GM12878 (cell line): ENCODE measurements around the gene XRCC4.

Experiments used
- CTCF ChIP-seq, 3 experiments: IDR thresholded peaks in 2 of 3; conservative IDR thresholded peaks in 1 of 3; 2 replicates each; pipeline ENCODE4 v1.5.1; 2011; ENCODE audit warnings: low read depth in 3 of 3, low read length in 3 of 3, mild to moderate bottlenecking in 3 of 3, control low read depth in 2 of 3, moderate library complexity in 2 of 3, inconsistent platforms in 1 of 3, mixed read lengths in 1 of 3; ENCODE audit not compliant: control insufficient read depth in 2 of 3, insufficient read depth in 1 of 3; ENCODE audit errors: extremely low read depth in 1 of 3
- EGR1 ChIP-seq, 2 experiments: IDR thresholded peaks; 1 replicate in 1 of 2; 2 replicates in 1 of 2; pipeline ENCODE4 v1.6.1; 2011 to 2012; ENCODE audit warnings: low read depth in 2 of 2, low read length in 2 of 2, borderline replicate concordance in 1 of 2, mild to moderate bottlenecking in 1 of 2, moderate library complexity in 1 of 2
- EZH2 ChIP-seq: IDR thresholded peaks from 2 replicates; pipeline ENCODE4 v1.6.1; 2012; ENCODE audit warnings: low read depth, mild to moderate bottlenecking, control low read depth, inconsistent platforms, low read length, borderline replicate concordance; ENCODE audit not compliant: control insufficient read depth
- FOXM1 ChIP-seq: IDR thresholded peaks from 2 replicates; pipeline ENCODE4 v1.6.1; 2012; ENCODE audit warnings: low read depth, mild to moderate bottlenecking, inconsistent platforms, low read length, moderate library complexity
- JUND ChIP-seq: IDR thresholded peaks from 2 replicates; pipeline ENCODE4 v1.6.1; 2012; ENCODE audit warnings: low read depth, mild to moderate bottlenecking, low read length, improper control_type of control experiment, moderate library complexity
- PAX8 ChIP-seq: fragments of 450-650 bp; IDR thresholded peaks from 2 replicates; pipeline ENCODE4 v1.6.1; 2017; ENCODE audit warnings: mild to moderate bottlenecking, moderate library complexity
- POLR2A ChIP-seq: IDR thresholded peaks from 2 replicates; pipeline ENCODE4 v1.6.1; 2011; ENCODE audit warnings: low read depth, mild to moderate bottlenecking, low read length
- RFX5 ChIP-seq: IDR thresholded peaks from 2 replicates; pipeline ENCODE4 v1.6.1; 2011; ENCODE audit warnings: low read depth, low read length, improper control_type of control experiment
- SRF ChIP-seq, 2 experiments: IDR thresholded peaks; 2 replicates each; pipeline ENCODE4 v1.6.1; 2011; ENCODE audit warnings: low read depth in 2 of 2, low read length in 2 of 2, mild to moderate bottlenecking in 1 of 2, moderate library complexity in 1 of 2
- TF ChIP-seq, protein P1 (sequence below): IDR thresholded peaks from 2 replicates; pipeline ENCODE4 v1.6.1; 2011; ENCODE audit warnings: low read depth, mild to moderate bottlenecking, low read length, moderate library complexity, borderline replicate concordance; ENCODE audit errors: extremely low read depth
- TF ChIP-seq, protein P2 (sequence below): IDR thresholded peaks from 2 replicates; pipeline ENCODE4 v1.6.1; 2012; ENCODE audit warnings: low read depth, low read length, improper control_type of control experiment

DNA sequence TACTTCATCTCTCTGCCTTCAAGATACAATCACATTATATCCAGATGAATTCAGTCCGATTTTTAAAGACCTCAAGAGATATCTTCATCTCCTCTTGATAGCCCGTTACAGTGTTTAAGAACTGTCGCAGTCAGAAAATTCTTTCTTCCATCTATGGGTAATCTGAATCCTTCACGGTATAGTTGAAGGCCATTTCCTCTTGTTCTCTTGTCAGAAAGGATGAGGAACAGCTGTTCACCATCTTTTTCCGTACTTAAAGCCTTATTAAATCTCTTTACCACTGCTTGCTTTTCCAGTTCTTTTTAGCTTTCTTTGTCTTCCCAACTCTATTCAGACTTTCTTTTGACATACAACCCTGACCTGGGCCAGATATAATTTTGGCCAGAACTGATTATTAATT lies 121.8 kb downstream of the XRCC4 start:
- TF ChIP-seq FOXM1, result no peak
- TF ChIP-seq EGR1 (IDR thresholded peaks at IDR 0.05; ENCODE audit: borderline replicate concordance in 1 of 2, low read depth in 2 of 2, low read length in 2 of 2), result no peak
- no peak for TF ChIP-seq RFX5
- no peak for TF ChIP-seq CTCF (IDR thresholded peaks at IDR 0.05 in 2 of 3, conservative IDR thresholded peaks at IDR 0.05 in 1 of 3; ENCODE audit: control insufficient read depth in 2 of 3, extremely low read depth in 1 of 3, insufficient read depth in 1 of 3, low read depth in 3 of 3, low read length in 3 of 3)
- TF ChIP-seq, protein P1, sequence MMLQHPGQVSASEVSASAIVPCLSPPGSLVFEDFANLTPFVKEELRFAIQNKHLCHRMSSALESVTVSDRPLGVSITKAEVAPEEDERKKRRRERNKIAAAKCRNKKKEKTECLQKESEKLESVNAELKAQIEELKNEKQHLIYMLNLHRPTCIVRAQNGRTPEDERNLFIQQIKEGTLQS, result no peak
- TF ChIP-seq EZH2, result no peak
- TF ChIP-seq PAX8, result no peak
- no peak for TF ChIP-seq SRF (IDR thresholded peaks at IDR 0.05; ENCODE audit: low read depth in 2 of 2, low read length in 2 of 2)
- no peak for TF ChIP-seq POLR2A
- TF ChIP-seq JUND, result no peak
- TF ChIP-seq, protein P2, sequence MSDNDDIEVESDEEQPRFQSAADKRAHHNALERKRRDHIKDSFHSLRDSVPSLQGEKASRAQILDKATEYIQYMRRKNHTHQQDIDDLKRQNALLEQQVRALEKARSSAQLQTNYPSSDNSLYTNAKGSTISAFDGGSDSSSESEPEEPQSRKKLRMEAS, result no peak
